Esophagus muscularis mucosa (tissue), 4 donors: ENCODE results near the gene ADGRV1.

Experiments
- CTCF ChIP-seq, 3 experiments: fragments of 200-600 bp in 2 of 3; fragments of 450-650 bp in 1 of 3; sonication (generic) in 2 of 3; IDR thresholded peaks; one replicate each; pipeline ENCODE4 v1.5.1; 2017 to 2019; ENCODE audit warnings: antibody characterized with exemption in 3 of 3, mild to moderate bottlenecking in 2 of 3, moderate library complexity in 1 of 3
- EP300 ChIP-seq: sonication (generic); formaldehyde crosslinking; IDR thresholded peaks from one replicate; pipeline ENCODE4 v1.6.1; 2017; ENCODE audit warnings: antibody characterized with exemption
- POLR2A ChIP-seq: fragments of 450-650 bp; IDR thresholded peaks from one replicate; pipeline ENCODE4 v1.6.1; 2017; ENCODE audit warnings: antibody characterized with exemption, moderate library complexity, mild to moderate bottlenecking, low read depth
- POLR2AphosphoS5 ChIP-seq, 2 donors: sonication (generic); formaldehyde crosslinking; IDR thresholded peaks; one replicate each; pipeline ENCODE4 v1.6.1; 2017; ENCODE audit warnings: antibody characterized with exemption in 2 of 2

GRCh38 chr5:90657788-90658187 is 99.2 kb downstream of the ADGRV1 start:
- TF ChIP-seq CTCF (IDR thresholded peaks at IDR 0.05) (no peak), POLR2AphosphoS5 (IDR thresholded peaks at IDR 0.05) (no peak), POLR2A (no peak), EP300 (no peak)
